Measurements from ENCODE around the gene DSN1. TPM values are rescaled to one million over a fixed set of nuclear protein-coding genes. Genes with fewer than 3 reads are reported as not detected.
A peak's percentile ranks its signal among the peaks of the same experiment; 100 is the strongest.

Gene DSN1
- total and polyA plus RNA-seq, 9 of the 15 experiments (the other 6 are each of a cell fraction or from before 2014, with no cell fraction given) = 23.3 to 45.3 (median 31.1) TPM

- TF ChIP-seq ARID3B (CRISPR knock-in tag; IDR thresholded peaks at IDR 0.05; ENCODE audit: borderline replicate concordance) (peak; percentile 60; the same call in 1 of the 2 replicates), ZNF75A (CRISPR knock-in tag; IDR thresholded peaks at IDR 0.05) (no peak), FOXP4 (CRISPR knock-in tag; IDR thresholded peaks at IDR 0.05; ENCODE audit: borderline replicate concordance) (no peak), ZNF133 (CRISPR knock-in tag; IDR thresholded peaks at IDR 0.05) (no peak), HIVEP1 (CRISPR knock-in tag; IDR thresholded peaks at IDR 0.05) (no peak), SPI1 (IDR thresholded peaks at IDR 0.05; ENCODE audit: borderline replicate concordance, low read depth, low read length) (no peak), TFAM (CRISPR knock-in tag; conservative IDR thresholded peaks at IDR 0.05) (no peak), USF2 (CRISPR knock-in tag; IDR thresholded peaks at IDR 0.05) (no peak), IRF2 (CRISPR knock-in tag; IDR thresholded peaks at IDR 0.05) (no peak), ARID1B (IDR thresholded peaks at IDR 0.05) (peak; percentile 32; the same call in 1 of the 2 replicates), FOXJ3 (CRISPR knock-in tag; IDR thresholded peaks at IDR 0.05) (no peak), ZNF589 (CRISPR knock-in tag; IDR thresholded peaks at IDR 0.05; ENCODE audit: low read depth) (no peak), ATF7 (IDR thresholded peaks at IDR 0.05) (peak; percentile 82; the same call in 1 of the 2 replicates), TFE3 (CRISPR knock-in tag; IDR thresholded peaks at IDR 0.05) (no peak), E2F8 (IDR thresholded peaks at IDR 0.05; ENCODE audit: low read depth, partially characterized antibody) (peak; percentile 97), NONO (IDR thresholded peaks at IDR 0.05; ENCODE audit: low read depth in 2 of 2, low read length in 1 of 2) (no peak), RBM14 (IDR thresholded peaks at IDR 0.05; ENCODE audit: borderline replicate concordance, insufficient read depth, low read depth, low read length) (no peak), SRF (CRISPR knock-in tag; IDR thresholded peaks at IDR 0.05) (no peak; a peak in 1 of 4 replicates)
Measured at GRCh38 chr20:36773597-36774390, at the start of gene DSN1 (continued).

Data from K562 (cell line).